Neural crest cell (in vitro differentiated cells): Measurements from ENCODE around the gene ING3. TPM values are rescaled to one million over a fixed set of nuclear protein-coding genes. Genes with fewer than 3 reads are reported as not detected.

Experiments
- DNase-seq: peaks from one replicate; pipeline ENCODE4 v3.0.0; 2021; ENCODE audit warnings: low read depth, mixed read lengths, low spot score
- H3K27ac Mint-ChIP-seq: one replicate; pipeline ENCODE4 v1.8.0; 2021; ENCODE audit warnings: mild to moderate bottlenecking, mixed read lengths; ENCODE audit not compliant: unreplicated experiment
- H3K27me3 Mint-ChIP-seq: 2 replicates; pipeline ENCODE4 v1.8.0; 2021; ENCODE audit warnings: low read depth, mild to moderate bottlenecking, mixed read lengths
- H3K36me3 Mint-ChIP-seq: 2 replicates; pipeline ENCODE4 v1.8.0; 2021; ENCODE audit warnings: low read depth, mild to moderate bottlenecking, mixed read lengths
- H3K4me1 Mint-ChIP-seq: 2 replicates; pipeline ENCODE4 v1.8.0; 2021; ENCODE audit warnings: mixed read lengths
- H3K4me3 Mint-ChIP-seq: one replicate; pipeline ENCODE4 v1.8.0; 2021; ENCODE audit warnings: mild to moderate bottlenecking, mixed read lengths
- H3K9me3 Mint-ChIP-seq: 2 replicates; pipeline ENCODE4 v1.8.0; 2021; ENCODE audit warnings: mixed read lengths
- CTCF ChIP-seq: fragments of 200-600 bp; sonication (generic); conservative IDR thresholded peaks from 2 replicates; pipeline ENCODE4 v1.5.0; 2021; ENCODE audit warnings: antibody characterized with exemption, mild to moderate bottlenecking
- total RNA-seq: library from RNA; stranded (reverse); gene quantifications from 2 replicates; pipeline ENCODE4 v1.2.1, GENCODE V29; 2021

Gene ING3
- total RNA-seq, 1 donor from 2014 or later, result 26.9 TPM

- TF ChIP-seq CTCF, result no peak
- DNase-seq, result no peak
- no peak overlapping the region for H3K27ac Mint-ChIP-seq
- H3K9me3 Mint-ChIP-seq, result no peaks in the 10 kb centered on the region
- H3K4me3 Mint-ChIP-seq, result no peak overlapping the region
- H3K27me3 Mint-ChIP-seq, result peaks cover 3% of the 10 kb centered on the region
- H3K4me1 Mint-ChIP-seq, result no peaks in the 10 kb centered on the region
- H3K36me3 Mint-ChIP-seq, result no peaks in the 10 kb centered on the region
These were observed 8.7 kb upstream of the ING3 start for GRCh38 chr7:120941856-120942255.

- Mint-ChIP-seq H3K27ac (no peak overlapping the region), H3K27me3 (peaks cover 3% of the 10 kb centered on the region), H3K9me3 (no peaks in the 10 kb centered on the region), H3K36me3 (no peaks in the 10 kb centered on the region), H3K4me3 (no peak overlapping the region), H3K4me1 (no peaks in the 10 kb centered on the region)
- DNase-seq, result no peak
- no peak for TF ChIP-seq CTCF
These were observed 7.7 kb upstream of the ING3 start for GRCh38 chr7:120942861-120943260.

GRCh38 chr7:120944826-120945562, 5.6 kb upstream of the ING3 start:
- H3K4me3 Mint-ChIP-seq, result no peak overlapping the region
- peaks cover 3% of the 10 kb centered on the region for H3K27me3 Mint-ChIP-seq
- no peak overlapping the region for H3K27ac Mint-ChIP-seq
- TF ChIP-seq CTCF, result no peak
- H3K9me3 Mint-ChIP-seq, result no peaks in the 10 kb centered on the region
- H3K4me1 Mint-ChIP-seq, result peaks cover 9% of the 10 kb centered on the region
- no peak for DNase-seq
- H3K36me3 Mint-ChIP-seq, result no peaks in the 10 kb centered on the region

- Mint-ChIP-seq H3K27ac (no peak overlapping the region), H3K36me3 (no peaks in the 10 kb centered on the region), H3K27me3 (peaks cover 3% of the 10 kb centered on the region), H3K4me3 (peak overlapping the region; percentile 50), H3K4me1 (peaks cover 25% of the 10 kb centered on the region), H3K9me3 (no peaks in the 10 kb centered on the region)
- TF ChIP-seq CTCF, result no peak
- DNase-seq, result no peak
These were observed 2.6 kb upstream of the ING3 start for GRCh38 chr7:120947980-120948379.

- DNase-seq, result no peak
- Mint-ChIP-seq H3K36me3 (no peaks in the 10 kb centered on the region), H3K27ac (no peak overlapping the region), H3K9me3 (no peaks in the 10 kb centered on the region), H3K4me1 (peaks cover 25% of the 10 kb centered on the region), H3K4me3 (peak overlapping the region; percentile 98), H3K27me3 (peaks cover 3% of the 10 kb centered on the region)
- no peak for TF ChIP-seq CTCF
These were observed 1.1 kb upstream of the ING3 start for GRCh38 chr7:120949393-120949911.
